ENCODE data around the gene NRN1L.

NRN1L gene

DNA sequence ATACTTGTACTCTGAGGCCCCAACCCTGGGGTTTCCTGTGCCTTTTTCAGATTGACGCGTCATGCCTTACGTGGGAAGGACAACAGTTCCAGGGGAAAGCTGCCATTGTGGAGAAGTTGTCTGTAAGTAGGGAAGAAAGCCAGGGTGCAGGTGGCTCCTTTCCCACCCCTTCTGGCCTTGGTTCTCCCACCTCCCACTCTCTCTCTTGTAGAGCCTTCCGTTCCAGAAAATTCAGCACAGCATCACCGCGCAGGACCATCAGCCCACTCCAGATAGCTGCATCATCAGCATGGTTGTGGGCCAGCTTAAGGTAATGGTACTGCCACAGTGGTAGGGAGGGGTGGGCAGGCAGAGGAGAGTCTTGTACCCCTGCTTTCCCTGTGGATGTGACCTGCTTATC is 16.4 kb upstream of the NRN1L start:
- peaks cover 32% of the 10 kb centered on the region for H3K4me1 ChIP-seq (ENCODE audit: low read depth, poor library complexity, severe bottlenecking)
- no peak overlapping the region for H3K9ac ChIP-seq
- peaks cover 4% of the 10 kb centered on the region; the same call in 1 of the 2 replicates for H3K36me3 ChIP-seq (ENCODE audit: insufficient read depth)
- H3K4me3 ChIP-seq (IDR thresholded peaks at IDR 0.05; ENCODE audit: insufficient read depth, low read depth, low read length) = no peak overlapping the region
- no peak overlapping the region for H3K27ac ChIP-seq
- TF ChIP-seq, protein P1, sequence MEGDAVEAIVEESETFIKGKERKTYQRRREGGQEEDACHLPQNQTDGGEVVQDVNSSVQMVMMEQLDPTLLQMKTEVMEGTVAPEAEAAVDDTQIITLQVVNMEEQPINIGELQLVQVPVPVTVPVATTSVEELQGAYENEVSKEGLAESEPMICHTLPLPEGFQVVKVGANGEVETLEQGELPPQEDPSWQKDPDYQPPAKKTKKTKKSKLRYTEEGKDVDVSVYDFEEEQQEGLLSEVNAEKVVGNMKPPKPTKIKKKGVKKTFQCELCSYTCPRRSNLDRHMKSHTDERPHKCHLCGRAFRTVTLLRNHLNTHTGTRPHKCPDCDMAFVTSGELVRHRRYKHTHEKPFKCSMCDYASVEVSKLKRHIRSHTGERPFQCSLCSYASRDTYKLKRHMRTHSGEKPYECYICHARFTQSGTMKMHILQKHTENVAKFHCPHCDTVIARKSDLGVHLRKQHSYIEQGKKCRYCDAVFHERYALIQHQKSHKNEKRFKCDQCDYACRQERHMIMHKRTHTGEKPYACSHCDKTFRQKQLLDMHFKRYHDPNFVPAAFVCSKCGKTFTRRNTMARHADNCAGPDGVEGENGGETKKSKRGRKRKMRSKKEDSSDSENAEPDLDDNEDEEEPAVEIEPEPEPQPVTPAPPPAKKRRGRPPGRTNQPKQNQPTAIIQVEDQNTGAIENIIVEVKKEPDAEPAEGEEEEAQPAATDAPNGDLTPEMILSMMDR (conservative IDR thresholded peaks at IDR 0.05; ENCODE audit: low read depth, low read length) = no peak
- no peak overlapping the region for H3K4me2 ChIP-seq
- H3K79me2 ChIP-seq (ENCODE audit: insufficient read depth, low read depth) = peaks cover 3% of the 10 kb centered on the region
- H4K20me1 ChIP-seq (ENCODE audit: insufficient read depth) = no peaks in the 10 kb centered on the region
- H3K27me3 ChIP-seq (ENCODE audit: insufficient read depth, low read depth) = no peaks in the 10 kb centered on the region
- no peak overlapping the region for H2AFZ ChIP-seq (ENCODE audit: low read depth)

DNA sequence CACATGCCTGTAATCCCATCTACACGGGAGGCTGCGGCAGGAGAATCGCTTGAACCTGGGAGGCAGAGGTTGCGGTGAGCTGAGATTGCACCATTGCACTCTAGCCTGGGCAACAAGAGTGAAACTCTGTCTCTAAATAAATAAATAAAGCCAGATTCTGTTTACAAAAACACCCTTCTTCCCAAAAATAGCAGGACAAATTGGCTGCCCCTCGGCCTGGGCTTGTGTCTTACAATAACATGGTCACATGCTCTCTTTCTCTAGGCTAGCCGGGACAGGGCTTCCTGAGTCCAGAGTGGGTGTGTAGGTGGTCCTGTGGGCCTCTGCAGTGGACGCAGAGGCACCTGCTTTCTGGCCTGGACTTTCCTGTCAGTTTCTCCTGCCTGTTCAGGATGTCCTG is 15.0 kb upstream of the NRN1L start:
- Histone ChIP-seq H2AFZ (ENCODE audit: low read depth) (no peak overlapping the region), H3K4me2 (no peak overlapping the region), H3K79me2 (ENCODE audit: insufficient read depth, low read depth) (peaks cover 17% of the 10 kb centered on the region), H3K27me3 (ENCODE audit: insufficient read depth, low read depth) (no peaks in the 10 kb centered on the region), H3K4me1 (ENCODE audit: low read depth, poor library complexity, severe bottlenecking) (peaks cover 41% of the 10 kb centered on the region), H3K36me3 (ENCODE audit: insufficient read depth) (peaks cover 4% of the 10 kb centered on the region; the same call in 1 of the 2 replicates), H3K27ac (no peak overlapping the region), H3K4me3 (IDR thresholded peaks at IDR 0.05; ENCODE audit: insufficient read depth, low read depth, low read length) (no peak overlapping the region), H4K20me1 (ENCODE audit: insufficient read depth) (no peaks in the 10 kb centered on the region), H3K9ac (no peak overlapping the region)
- TF ChIP-seq, protein P1 (conservative IDR thresholded peaks at IDR 0.05; ENCODE audit: low read depth, low read length) = no peak

DNA sequence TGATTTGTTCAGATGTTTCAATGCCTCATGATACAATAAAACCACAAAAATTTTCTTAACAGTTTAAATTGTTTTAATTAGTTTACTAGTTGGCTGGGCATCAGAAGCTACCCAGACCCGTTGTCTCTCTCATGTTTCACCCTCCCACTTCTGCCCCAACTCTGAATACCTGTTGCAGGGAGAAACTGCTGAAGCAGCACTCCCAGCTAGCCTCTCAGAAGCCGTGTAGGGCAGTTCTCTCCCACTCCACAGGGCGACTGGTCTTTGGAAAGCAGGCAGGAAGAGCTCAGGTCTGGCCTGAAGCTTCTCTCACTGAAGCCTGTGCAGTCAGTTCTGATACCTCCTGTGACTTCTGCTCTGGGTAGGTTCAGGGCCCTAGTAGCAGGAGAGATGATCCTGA is 13.4 kb upstream of the NRN1L start:
- Histone ChIP-seq H4K20me1 (ENCODE audit: insufficient read depth) (no peaks in the 10 kb centered on the region), H3K4me2 (no peak overlapping the region), H3K9ac (no peak overlapping the region), H2AFZ (ENCODE audit: low read depth) (no peak overlapping the region), H3K36me3 (ENCODE audit: insufficient read depth) (peaks cover 4% of the 10 kb centered on the region; the same call in 1 of the 2 replicates), H3K79me2 (ENCODE audit: insufficient read depth, low read depth) (peaks cover 30% of the 10 kb centered on the region), H3K4me1 (ENCODE audit: low read depth, poor library complexity, severe bottlenecking) (peaks cover 51% of the 10 kb centered on the region), H3K4me3 (IDR thresholded peaks at IDR 0.05; ENCODE audit: insufficient read depth, low read depth, low read length) (no peak overlapping the region), H3K27me3 (ENCODE audit: insufficient read depth, low read depth) (no peaks in the 10 kb centered on the region), H3K27ac (peak overlapping the region; percentile 60; the same call in 1 of the 2 replicates)
- TF ChIP-seq, protein P1 (conservative IDR thresholded peaks at IDR 0.05; ENCODE audit: low read depth, low read length) = no peak

DNA sequence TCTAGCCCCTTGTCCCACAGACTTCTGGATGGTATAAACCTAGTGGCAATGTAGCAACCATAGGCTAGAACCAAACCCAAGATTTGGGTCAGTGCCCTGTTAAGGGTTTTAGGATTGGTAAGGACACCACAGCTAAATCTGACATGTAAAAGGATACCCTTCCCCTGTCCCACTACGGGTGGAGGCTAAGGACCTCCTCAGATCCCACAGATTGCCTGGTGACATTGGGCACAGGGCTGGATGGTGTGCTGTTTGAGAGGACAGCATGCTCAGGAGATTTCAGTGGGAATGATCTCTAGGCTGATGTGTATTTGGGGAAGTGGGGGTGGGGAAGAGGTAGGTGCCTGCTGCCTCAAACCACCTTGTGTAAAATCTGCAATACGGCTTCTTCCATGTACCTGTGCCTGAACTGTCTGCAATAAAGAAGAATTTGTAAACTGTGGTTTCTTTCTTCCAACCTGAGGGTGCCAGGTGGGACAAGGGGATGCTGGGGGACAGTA is 12.5 kb upstream of the NRN1L start:
- H3K4me3 ChIP-seq (IDR thresholded peaks at IDR 0.05; ENCODE audit: insufficient read depth, low read depth, low read length) = no peak overlapping the region

More for the DNA sequence above, 12.5 kb upstream of the NRN1L start:
- H3K27me3 ChIP-seq (ENCODE audit: insufficient read depth, low read depth) = no peaks in the 10 kb centered on the region
- H3K9ac ChIP-seq = peak overlapping the region; percentile 86; the same call in 1 of the 2 replicates
- H3K36me3 ChIP-seq (ENCODE audit: insufficient read depth) = peaks cover 2% of the 10 kb centered on the region; the same call in 1 of the 2 replicates
- no peaks in the 10 kb centered on the region for H4K20me1 ChIP-seq (ENCODE audit: insufficient read depth)
- H2AFZ ChIP-seq (ENCODE audit: low read depth) = peak overlapping the region; percentile 70
- peaks cover 30% of the 10 kb centered on the region for H3K79me2 ChIP-seq (ENCODE audit: insufficient read depth, low read depth)
- peak overlapping the region; percentile 89 for H3K4me2 ChIP-seq
- H3K4me1 ChIP-seq (ENCODE audit: low read depth, poor library complexity, severe bottlenecking) = peaks cover 51% of the 10 kb centered on the region
- H3K27ac ChIP-seq = peak overlapping the region; percentile 60
- TF ChIP-seq, protein P1 (conservative IDR thresholded peaks at IDR 0.05; ENCODE audit: low read depth, low read length) = no peak
